GM18526 (cell line): ENCODE measurements around the gene CNGB1.

ENCODE experiments used
- POLR2A ChIP-seq: IDR thresholded peaks from 3 replicates; pipeline ENCODE4 v1.6.1; 2011; ENCODE audit not compliant: insufficient read length; ENCODE audit errors: extremely low read depth

Gene CNGB1

DNA sequence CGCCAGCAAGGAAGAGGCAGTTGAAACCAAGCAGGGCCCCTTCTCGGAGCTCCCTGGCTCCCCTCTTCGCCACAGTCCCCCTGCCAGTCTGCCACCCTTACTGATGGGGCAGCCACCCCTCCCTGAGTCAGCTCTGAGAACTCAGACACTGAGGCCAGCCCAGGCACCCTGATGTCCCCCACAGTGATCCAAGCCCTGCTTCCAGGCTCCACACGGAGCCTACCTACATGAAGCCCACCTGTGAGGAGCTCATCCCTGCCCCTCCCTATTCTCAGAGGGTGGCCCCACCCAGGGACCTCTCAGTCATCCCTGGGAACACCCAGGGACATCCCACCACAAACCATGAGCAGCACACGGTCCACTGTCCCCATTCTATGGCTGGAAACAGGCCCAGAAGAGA lies 8.9 kb downstream of the CNGB1 start:
- no peak for TF ChIP-seq POLR2A

DNA sequence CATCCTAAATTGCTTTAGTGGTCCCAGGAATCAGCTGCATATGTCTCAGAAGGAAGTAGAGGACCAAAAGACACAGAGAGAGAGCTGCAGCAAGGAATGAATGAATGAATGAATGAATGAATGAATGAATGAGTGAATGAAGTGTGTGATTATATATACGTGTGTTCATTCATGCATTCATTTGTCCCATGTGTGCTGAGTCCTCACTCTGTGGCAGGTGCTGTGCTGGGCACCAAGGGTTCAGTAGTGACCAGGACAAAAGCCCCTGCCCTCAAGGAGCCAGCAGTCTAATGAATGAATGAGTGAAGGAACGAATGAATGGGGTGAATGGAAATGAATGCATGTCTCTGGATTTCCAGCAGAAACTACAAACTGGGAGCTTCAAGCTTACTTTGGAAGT lies 9.4 kb downstream of the CNGB1 start:
- TF ChIP-seq POLR2A: no peak

DNA sequence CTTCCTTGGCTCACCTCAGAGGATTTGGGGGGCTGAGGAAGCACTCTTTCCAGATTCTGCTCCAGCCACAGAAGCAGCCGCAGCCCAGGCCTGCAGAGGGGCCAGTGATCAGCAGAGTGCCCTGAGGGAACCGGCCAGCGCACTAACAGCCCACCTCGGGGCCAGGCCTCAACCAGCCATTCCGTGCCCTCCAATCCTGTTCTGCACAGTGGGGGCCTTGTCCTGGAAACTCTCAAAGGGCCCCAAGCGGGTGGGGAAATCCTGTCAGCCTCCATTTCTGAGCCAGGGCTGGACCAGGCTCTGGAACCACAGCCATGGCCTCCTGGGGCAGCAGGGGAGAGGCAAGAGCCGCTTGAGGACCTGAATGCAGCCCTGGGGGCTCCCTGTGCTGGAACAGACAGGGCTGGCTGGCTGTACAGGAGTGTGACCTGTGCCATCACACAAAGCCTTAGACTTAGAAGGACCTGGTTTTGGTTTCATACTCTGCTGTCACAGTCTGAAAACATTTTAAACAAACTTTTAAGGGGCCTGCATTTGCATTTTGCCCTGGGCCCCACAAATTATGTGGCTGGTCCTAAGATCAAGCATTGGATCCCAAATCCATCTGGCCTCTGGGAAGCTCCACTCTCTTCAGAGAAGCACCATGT lies 10.0 kb downstream of the CNGB1 start:
- no peak for TF ChIP-seq POLR2A

DNA sequence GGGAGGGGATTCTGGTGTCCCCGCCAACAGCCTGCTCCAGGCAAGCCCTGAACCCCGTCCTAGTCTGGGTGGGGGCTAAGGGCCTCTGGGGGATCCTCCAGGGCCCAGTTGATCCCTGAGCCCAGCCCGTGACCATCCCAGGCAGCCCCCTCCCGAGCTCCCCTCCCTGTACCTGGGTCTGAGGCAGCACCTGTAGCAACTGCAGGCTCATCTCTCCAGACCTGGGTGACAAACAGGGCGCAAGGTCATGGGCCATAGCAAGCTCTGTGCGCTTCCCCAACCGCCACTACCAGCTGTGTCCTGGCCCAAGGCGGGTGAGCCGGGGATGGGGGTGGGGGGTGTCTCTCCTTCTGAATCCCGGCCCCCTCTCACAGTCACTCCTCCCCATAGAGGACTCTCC lies 10.6 kb downstream of the CNGB1 start:
- no peak for TF ChIP-seq POLR2A

DNA sequence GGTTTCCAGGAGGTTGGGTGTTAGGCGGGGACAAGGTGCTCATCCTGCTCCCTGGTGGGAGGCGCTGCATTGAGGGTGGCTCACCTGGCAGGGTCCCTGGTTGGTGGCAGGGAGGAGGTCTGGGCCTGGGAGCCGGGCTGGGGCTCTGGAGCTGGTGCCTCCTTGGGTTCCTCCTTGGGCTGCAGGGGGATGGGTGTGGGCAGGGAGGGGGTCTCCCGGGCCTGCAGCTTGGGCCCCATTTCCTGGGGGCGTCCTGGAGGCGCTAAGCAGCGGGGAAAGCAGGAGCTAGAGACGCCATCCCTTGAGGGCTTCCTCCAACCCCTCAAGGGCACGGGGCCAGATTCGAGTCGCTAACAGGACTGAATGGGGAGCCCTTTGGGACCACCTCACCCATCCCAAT lies 11.1 kb downstream of the CNGB1 start:
- TF ChIP-seq POLR2A: no peak

GRCh38 chr16:57959121-57959520 lies 11.8 kb downstream of the CNGB1 start:
- no peak for TF ChIP-seq POLR2A

GRCh38 chr16:57958544-57958943 lies 12.4 kb downstream of the CNGB1 start:
- TF ChIP-seq POLR2A: no peak

GRCh38 chr16:57957673-57958392 lies 13.1 kb downstream of the CNGB1 start:
- TF ChIP-seq POLR2A: no peak

DNA sequence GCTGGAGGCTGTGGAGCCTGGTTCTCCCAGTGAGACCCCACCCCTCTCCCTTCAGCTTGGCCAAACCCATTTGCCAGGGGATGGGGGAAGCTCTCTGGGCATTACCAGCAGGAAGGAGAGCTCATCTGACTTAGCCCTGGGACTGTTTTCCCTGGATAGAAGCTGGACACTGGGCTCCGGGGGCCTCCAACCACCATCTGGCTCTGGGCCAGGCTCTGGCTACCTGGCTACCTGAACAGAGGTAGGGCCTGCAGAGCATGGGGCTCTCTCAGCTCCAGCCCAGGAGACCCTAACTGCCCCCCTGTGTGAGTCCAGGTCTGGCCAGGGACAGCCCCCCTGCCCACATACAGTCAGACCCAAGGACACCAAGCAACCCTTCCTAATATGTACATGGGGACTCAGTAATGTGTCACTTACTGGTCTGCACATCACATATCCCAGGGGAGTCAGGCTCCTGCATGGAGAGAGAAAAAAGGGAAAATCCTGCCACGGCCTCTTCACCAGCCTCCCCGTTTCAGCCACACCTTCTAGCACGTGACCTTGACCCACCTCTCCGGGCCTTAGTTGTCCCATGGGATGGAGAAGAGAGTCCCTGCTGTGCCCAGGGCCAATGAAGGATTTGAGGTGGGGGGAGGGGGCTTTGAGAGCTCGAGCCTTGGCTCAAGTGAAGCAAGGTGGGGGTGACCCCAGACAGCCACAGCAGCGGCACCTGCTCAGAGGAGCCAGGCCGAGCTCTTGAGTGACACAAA lies 13.8 kb downstream of the CNGB1 start:
- no peak for TF ChIP-seq POLR2A

DNA sequence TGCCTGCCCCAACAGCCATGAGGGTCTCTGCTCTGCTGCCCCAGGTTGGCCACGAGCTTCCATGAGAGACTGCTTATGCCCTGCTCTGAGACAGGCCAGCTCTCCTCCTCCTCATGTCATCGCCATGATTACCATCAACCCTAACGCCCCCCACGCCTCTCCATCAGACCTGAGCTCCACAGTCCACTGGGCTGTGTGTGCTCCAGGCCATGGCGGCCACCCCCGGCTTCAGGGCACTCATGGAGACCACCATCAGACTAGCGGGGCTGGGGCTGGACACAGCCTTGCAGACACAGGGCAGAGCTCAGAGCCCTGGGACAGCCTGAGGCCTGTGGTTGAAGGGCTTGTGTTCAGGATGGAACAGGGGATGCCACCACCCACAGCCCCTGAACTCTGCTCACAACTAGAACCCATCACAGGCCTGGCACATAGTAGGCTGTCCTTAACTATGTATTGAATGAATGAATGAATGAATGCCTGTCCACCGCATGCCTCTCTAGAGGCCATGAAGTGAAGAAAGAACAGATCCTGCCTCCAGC lies 14.6 kb downstream of the CNGB1 start:
- no peak for TF ChIP-seq POLR2A

GRCh38 chr16:57955572-57956188 lies 15.2 kb downstream of the CNGB1 start:
- TF ChIP-seq POLR2A: no peak

- no peak for TF ChIP-seq POLR2A
These were observed 17.1 kb downstream of the CNGB1 start for GRCh38 chr16:57953857-57954256.

DNA sequence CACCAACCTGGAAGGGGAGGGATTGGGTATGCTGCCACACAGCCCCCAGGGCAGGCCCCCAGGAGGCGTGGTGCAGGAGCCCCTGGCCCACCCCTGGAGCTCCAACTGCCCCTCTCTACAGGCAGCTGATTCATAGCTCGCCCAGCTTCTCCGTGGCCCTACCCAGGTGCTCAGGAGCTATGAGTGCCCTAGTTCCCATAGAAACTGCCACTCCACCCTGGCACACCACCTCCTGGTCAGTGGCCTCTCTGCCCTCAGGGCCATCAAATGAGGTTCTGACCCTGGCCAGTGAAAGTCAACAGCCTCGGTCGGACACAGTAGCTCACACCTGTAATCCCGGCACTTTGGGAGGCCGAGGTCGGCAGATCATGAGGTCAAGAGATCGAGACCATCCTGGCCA lies 18.0 kb downstream of the CNGB1 start:
- TF ChIP-seq POLR2A: no peak

DNA sequence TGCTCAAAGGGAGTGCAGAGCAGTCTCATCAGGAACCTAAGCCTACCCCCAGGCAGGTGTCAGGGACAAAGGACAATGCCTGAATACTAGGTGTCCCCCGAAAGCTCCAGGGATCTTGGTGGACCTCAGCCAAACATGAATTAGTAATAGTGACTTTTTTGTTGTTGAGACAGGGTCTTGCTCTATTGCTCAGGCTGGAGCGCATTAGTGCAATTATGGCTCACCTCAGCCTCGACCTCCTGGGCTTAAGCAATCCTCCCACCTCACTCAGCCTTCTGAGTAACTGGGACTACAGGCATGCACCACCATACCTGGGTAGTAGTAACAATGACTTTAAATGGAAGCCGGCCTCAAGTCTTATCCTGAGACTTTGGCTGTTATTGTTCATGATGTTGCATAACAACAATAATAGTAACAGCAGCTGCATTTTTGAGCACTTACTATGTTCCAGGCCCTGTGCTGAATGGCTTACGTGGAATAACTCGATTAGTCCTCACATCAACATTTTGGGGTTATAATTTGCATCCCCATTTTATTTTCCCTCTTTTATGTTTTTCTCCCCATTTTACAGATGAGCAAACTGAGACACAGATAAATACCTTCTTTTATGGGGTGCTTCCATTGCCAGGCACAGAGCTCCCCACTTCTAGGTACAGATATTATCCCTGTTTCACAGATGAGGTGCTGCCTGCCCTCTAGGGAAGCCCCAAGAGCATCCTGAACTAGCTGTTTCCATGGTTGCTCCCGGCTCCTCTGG lies 19.5 kb downstream of the CNGB1 start:
- no peak for TF ChIP-seq POLR2A

- no peak for TF ChIP-seq POLR2A
These were observed 20.5 kb downstream of the CNGB1 start for GRCh38 chr16:57950382-57950781.
